ENCODE measurements around the gene SMIM12. TPM values are rescaled to one million over a fixed set of nuclear protein-coding genes. Genes with fewer than 3 reads are reported as not detected.

SMIM12 gene
- polyA plus RNA-seq, 3 donors = 31.8 to 121 (median 93.7) TPM

GRCh38 chr1:34808051-34808810 is 51.3 kb downstream of the SMIM12 start:
- Mint-ChIP-seq H3K4me1 (no peaks in the 10 kb centered on the region), H3K36me3 (no peaks in the 10 kb centered on the region), H3K27ac (no peak overlapping the region), H3K9me3 (peaks cover 0 to 7% (median 0%) of the 10 kb centered on the region in 7 donors), H3K27me3 (ENCODE audit: low read depth in 3 of 3) (peaks cover 4 to 6% (median 5%) of the 10 kb centered on the region in 3 donors), H3K4me3 (no peak overlapping the region)
- Histone ChIP-seq H3K27me3 (ENCODE audit: control insufficient read depth in 2 of 2, insufficient read depth in 2 of 2, low read length in 2 of 2) (no peaks in the 10 kb centered on the region), H3K4me3 (replicated peaks in 1 of 3; ENCODE audit: low read depth in 2 of 3, low read length in 3 of 3) (no peak overlapping the region), H4K20me1 (ENCODE audit: insufficient read depth, low read length) (no peaks in the 10 kb centered on the region), H3K9ac (ENCODE audit: insufficient read depth, low read length, poor library complexity, severe bottlenecking) (no peak overlapping the region), H3K4me1 (ENCODE audit: control insufficient read depth in 1 of 2, insufficient read depth in 2 of 2, low read length in 2 of 2) (no peaks in the 10 kb centered on the region), H3K36me3 (replicated peaks in 1 of 2; ENCODE audit: control insufficient read depth in 1 of 2, insufficient read depth in 2 of 2, low read length in 2 of 2) (no peaks in the 10 kb centered on the region), H3K9me3 (replicated peaks in 1 of 2; ENCODE audit: control insufficient read depth in 1 of 2, insufficient read depth in 1 of 2, low read length in 2 of 2) (peaks cover 0 to 3% of the 10 kb centered on the region in 2 donors), H2AFZ (ENCODE audit: insufficient read depth, low read depth, low read length, poor library complexity, severe bottlenecking) (no peak overlapping the region), H3K4me2 (replicated peaks; ENCODE audit: extremely low read depth, low read length, poor library complexity, severe bottlenecking) (no peak overlapping the region), H3K27ac (ENCODE audit: low read depth in 1 of 2, low read length in 2 of 2) (no peak overlapping the region), H3K79me2 (ENCODE audit: insufficient read depth, low read length) (no peaks in the 10 kb centered on the region)
- 97% methylated on average over 5 of the region's 9 CpGs for WGBS (ENCODE audit: insufficient coverage)
- no peak for TF ChIP-seq CTCF (IDR thresholded peaks at IDR 0.05)
- no peak for DNase-seq
- intact Hi-C loops (cut with micrococcal nuclease) = no loop called here

DNA sequence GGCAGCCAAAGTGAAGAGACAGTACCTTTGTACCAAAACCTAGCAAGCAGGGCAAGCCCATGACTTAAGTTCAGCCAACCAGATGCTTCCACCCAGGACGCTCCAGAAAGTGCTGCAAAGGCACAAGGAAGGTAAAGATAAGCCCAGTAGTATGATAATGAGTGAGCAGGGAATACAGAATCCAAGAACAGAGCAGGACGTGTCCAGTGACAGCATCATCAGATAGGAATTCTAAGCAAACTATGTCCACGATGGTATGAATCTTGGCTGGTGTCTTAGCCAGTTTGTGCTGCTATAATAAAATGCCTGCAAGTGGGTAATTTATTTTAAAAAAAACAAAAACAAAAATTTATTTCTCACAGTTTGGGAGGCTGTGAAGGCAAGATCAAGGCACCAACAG is 53.2 kb downstream of the SMIM12 start:
- intact Hi-C loops (cut with micrococcal nuclease) = no loop called here
- no peak for DNase-seq
- Histone ChIP-seq H3K4me1 (ENCODE audit: control insufficient read depth in 1 of 2, insufficient read depth in 2 of 2, low read length in 2 of 2) (no peaks in the 10 kb centered on the region), H3K27me3 (ENCODE audit: control insufficient read depth in 2 of 2, insufficient read depth in 2 of 2, low read length in 2 of 2) (no peaks in the 10 kb centered on the region), H3K27ac (ENCODE audit: low read depth in 1 of 2, low read length in 2 of 2) (no peak overlapping the region), H2AFZ (ENCODE audit: insufficient read depth, low read depth, low read length, poor library complexity, severe bottlenecking) (no peak overlapping the region), H3K9ac (ENCODE audit: insufficient read depth, low read length, poor library complexity, severe bottlenecking) (no peak overlapping the region), H3K4me3 (replicated peaks in 1 of 3; ENCODE audit: low read depth in 2 of 3, low read length in 3 of 3) (no peak overlapping the region), H3K9me3 (replicated peaks in 1 of 2; ENCODE audit: control insufficient read depth in 1 of 2, insufficient read depth in 1 of 2, low read length in 2 of 2) (peaks cover 0 to 3% of the 10 kb centered on the region in 2 donors), H3K36me3 (replicated peaks in 1 of 2; ENCODE audit: control insufficient read depth in 1 of 2, insufficient read depth in 2 of 2, low read length in 2 of 2) (no peaks in the 10 kb centered on the region), H3K4me2 (replicated peaks; ENCODE audit: extremely low read depth, low read length, poor library complexity, severe bottlenecking) (no peak overlapping the region), H3K79me2 (ENCODE audit: insufficient read depth, low read length) (no peaks in the 10 kb centered on the region), H4K20me1 (ENCODE audit: insufficient read depth, low read length) (no peaks in the 10 kb centered on the region)
- no peak overlapping the region for H3K27ac Mint-ChIP-seq
- peaks cover 5 to 7% (median 7%) of the 10 kb centered on the region in 3 donors for H3K27me3 Mint-ChIP-seq (ENCODE audit: low read depth in 3 of 3)
- H3K9me3 Mint-ChIP-seq = peaks cover 0 to 7% (median 0%) of the 10 kb centered on the region in 7 donors
- H3K36me3 Mint-ChIP-seq = no peaks in the 10 kb centered on the region
- WGBS (ENCODE audit: insufficient coverage) = 80% methylated on average over 2 of the region's 3 CpGs
- no peak overlapping the region for H3K4me3 Mint-ChIP-seq
- H3K4me1 Mint-ChIP-seq = no peaks in the 10 kb centered on the region
- TF ChIP-seq CTCF (IDR thresholded peaks at IDR 0.05) = no peak
